Activated CD4-positive, alpha-beta T cell treated with anti-CD3 and anti-CD28 coated beads, Interleukin-2, amount 50 U/mL, for 48 hours (primary cell): ENCODE measurements around the gene XG.
"Not testable (repeated sequence)": the region's sequence is repeated elsewhere in the genome, so short reads cannot be mapped to it uniquely, and the experiment has no call there.

Source experiments
- DNase-seq, 2 experiments: peaks; one replicate each; pipeline ENCODE4 v3.0.0-alpha.2; 2020

XG gene

GRCh38 chrX:2781698-2782097, 29.9 kb downstream of the XG start:
- DNase-seq: no peak

- no peak for DNase-seq
Observed at GRCh38 chrX:2782171-2782570, 30.3 kb downstream of the XG start.

GRCh38 chrX:2782778-2783177, 30.9 kb downstream of the XG start:
- DNase-seq: no peak

- DNase-seq: no peak
Observed at GRCh38 chrX:2784026-2784425, 32.2 kb downstream of the XG start.

- DNase-seq: no peak
Observed at GRCh38 chrX:2785538-2785937, 33.7 kb downstream of the XG start.

GRCh38 chrX:2788980-2789379, 37.1 kb downstream of the XG start:
- DNase-seq: no peak

GRCh38 chrX:2789569-2789968, 37.7 kb downstream of the XG start:
- no peak for DNase-seq

- DNase-seq: no peak
Observed at GRCh38 chrX:2793752-2794151, 41.9 kb downstream of the XG start.

GRCh38 chrX:2794336-2794735, 42.5 kb downstream of the XG start:
- no peak for DNase-seq

- not testable (repeated sequence) for DNase-seq
Observed at GRCh38 chrX:2796808-2797207, 45.0 kb downstream of the XG start.

- no peak for DNase-seq
Observed at GRCh38 chrX:2799369-2799768, 47.5 kb downstream of the XG start.

- not testable (repeated sequence) for DNase-seq
Observed at GRCh38 chrX:2799980-2800379, 48.1 kb downstream of the XG start.

GRCh38 chrX:2801223-2801622, 49.4 kb downstream of the XG start:
- no peak for DNase-seq

- not testable (repeated sequence) for DNase-seq
Observed at GRCh38 chrX:2802376-2803090, 50.7 kb downstream of the XG start.

GRCh38 chrX:2803486-2803885, 51.6 kb downstream of the XG start:
- not testable (repeated sequence) for DNase-seq

GRCh38 chrX:2804106-2804843, 52.4 kb downstream of the XG start:
- not testable (repeated sequence) for DNase-seq

GRCh38 chrX:2804858-2805257, 53.0 kb downstream of the XG start:
- DNase-seq: not testable (repeated sequence)

- no peak for DNase-seq
Observed at GRCh38 chrX:2811271-2811670, 59.4 kb downstream of the XG start.

GRCh38 chrX:2812161-2812907, 60.5 kb downstream of the XG start:
- peak; percentile 24 to 44 for DNase-seq

- DNase-seq: no peak
Observed at GRCh38 chrX:2817036-2817435, 65.2 kb downstream of the XG start.

- peak in 1 of 2 experiments; percentile 3 for DNase-seq
Observed at GRCh38 chrX:2819345-2820135, 67.7 kb downstream of the XG start.

- DNase-seq: no peak
Observed at GRCh38 chrX:2820136-2820771, 68.4 kb downstream of the XG start.
